Left lung (tissue), 10 donors: ENCODE data around the gene ENAH. TPM values are rescaled to one million over a fixed set of nuclear protein-coding genes. Genes with fewer than 3 reads are reported as not detected.

Source experiments
- ATAC-seq: fragments of 200-7000 bp; cut with Tn5 transposase; one replicate; pipeline ENCODE4 v1.9.1; 2020; ENCODE audit warnings: moderate library complexity
- DNase-seq, 4 donors: peaks; one replicate each; pipeline ENCODE4 v3.0.0-alpha.2; 2013 to 2020
- H3K27ac ChIP-seq, 2 donors: fragments of 200-600 bp; sonication (generic) in 1 of 2; one replicate each; pipeline versions ENCODE4 v1.5.0 to v1.8.0; 2020 to 2021
- H3K27me3 ChIP-seq, 2 donors: fragments of 200-600 bp; sonication (generic) in 1 of 2; one replicate each; pipeline versions ENCODE4 v1.5.0 to v1.8.0; 2020 to 2021
- H3K36me3 ChIP-seq, 2 donors: fragments of 200-600 bp; sonication (generic) in 1 of 2; one replicate each; pipeline versions ENCODE4 v1.5.0 to v1.8.0; 2020 to 2021
- H3K4me1 ChIP-seq, 2 donors: fragments of 200-600 bp; one replicate each; pipeline ENCODE4 v1.8.0; 2021
- H3K4me3 ChIP-seq, 2 donors: fragments of 200-600 bp; sonication (generic) in 1 of 2; one replicate each; pipeline versions ENCODE4 v1.5.0 to v1.8.0; 2020 to 2021; ENCODE audit warnings: mild to moderate bottlenecking in 1 of 2
- H3K9me3 ChIP-seq, 2 donors: fragments of 200-600 bp; sonication (generic) in 1 of 2; one replicate each; pipeline versions ENCODE4 v1.5.0 to v1.8.0; 2020 to 2021
- intact Hi-C, 2 donors: fragments of 100-400 bp; cut with DNase I; formaldehyde crosslinking; loops; one replicate each; pipeline versions ENCODE4 v1.11.2 to v1.14.2; 2022
- polyA plus RNA-seq, 6 donors: library from polyadenylated mRNA; unstranded; fragments of 120-200 nt; gene quantifications; one replicate each; pipeline ENCODE4 v1.2.1, GENCODE V29; 2013; ENCODE audit not compliant: insufficient read length in 6 of 6
- total RNA-seq, 2 donors: library from RNA; stranded (reverse); fragmentation: NEBNext Ultra II Directional; extraction: Animal tissue kit (Norgen Biotek cat#: 25700); gene quantifications; one replicate each; pipeline ENCODE4 v1.2.1, GENCODE V29; 2021
- TF ChIP-seq, protein P1 (sequence below), 2 donors: fragments of 200-600 bp; sonication (generic) in 1 of 2; IDR thresholded peaks; one replicate each; pipeline versions ENCODE4 v1.5.0 to v1.8.0; 2021; ENCODE audit warnings: antibody characterized with exemption in 2 of 2
- donor health status: DM: no; HTN: yes; CAD: no.
- donor health status: DM: no; HTN: no; CAD: no.

ENAH gene
- total and polyA plus RNA-seq, 8 donors: 106 to 255 (median 237) TPM

- TF ChIP-seq, protein P1, sequence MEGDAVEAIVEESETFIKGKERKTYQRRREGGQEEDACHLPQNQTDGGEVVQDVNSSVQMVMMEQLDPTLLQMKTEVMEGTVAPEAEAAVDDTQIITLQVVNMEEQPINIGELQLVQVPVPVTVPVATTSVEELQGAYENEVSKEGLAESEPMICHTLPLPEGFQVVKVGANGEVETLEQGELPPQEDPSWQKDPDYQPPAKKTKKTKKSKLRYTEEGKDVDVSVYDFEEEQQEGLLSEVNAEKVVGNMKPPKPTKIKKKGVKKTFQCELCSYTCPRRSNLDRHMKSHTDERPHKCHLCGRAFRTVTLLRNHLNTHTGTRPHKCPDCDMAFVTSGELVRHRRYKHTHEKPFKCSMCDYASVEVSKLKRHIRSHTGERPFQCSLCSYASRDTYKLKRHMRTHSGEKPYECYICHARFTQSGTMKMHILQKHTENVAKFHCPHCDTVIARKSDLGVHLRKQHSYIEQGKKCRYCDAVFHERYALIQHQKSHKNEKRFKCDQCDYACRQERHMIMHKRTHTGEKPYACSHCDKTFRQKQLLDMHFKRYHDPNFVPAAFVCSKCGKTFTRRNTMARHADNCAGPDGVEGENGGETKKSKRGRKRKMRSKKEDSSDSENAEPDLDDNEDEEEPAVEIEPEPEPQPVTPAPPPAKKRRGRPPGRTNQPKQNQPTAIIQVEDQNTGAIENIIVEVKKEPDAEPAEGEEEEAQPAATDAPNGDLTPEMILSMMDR (IDR thresholded peaks at IDR 0.05): no peak
- DNase-seq: no peak
- no peak overlapping the region for H3K4me3 ChIP-seq
- H3K27me3 ChIP-seq: no peaks in the 10 kb centered on the region
- no peaks in the 10 kb centered on the region for H3K36me3 ChIP-seq
- no peak for ATAC-seq
- H3K4me1 ChIP-seq: no peaks in the 10 kb centered on the region
- intact Hi-C loops: no loop called here
- H3K9me3 ChIP-seq: no peaks in the 10 kb centered on the region
- no peak overlapping the region for H3K27ac ChIP-seq
Observed at GRCh38 chr1:225524570-225524969, 128.4 kb downstream of the ENAH start.

GRCh38 chr1:225523263-225523950 lies 129.5 kb downstream of the ENAH start:
- Histone ChIP-seq H3K36me3 (no peaks in the 10 kb centered on the region), H3K4me1 (no peaks in the 10 kb centered on the region), H3K4me3 (no peak overlapping the region), H3K9me3 (no peaks in the 10 kb centered on the region), H3K27me3 (no peaks in the 10 kb centered on the region), H3K27ac (no peak overlapping the region)
- ATAC-seq: no peak
- TF ChIP-seq, protein P1 (IDR thresholded peaks at IDR 0.05): no peak
- DNase-seq: no peak
- intact Hi-C loops: no loop called here

GRCh38 chr1:225522588-225523262 lies 130.2 kb downstream of the ENAH start:
- ATAC-seq (no peak), DNase-seq (no peak)
- no peak overlapping the region for H3K27ac ChIP-seq
- intact Hi-C loops: no loop called here
- TF ChIP-seq, protein P1 (IDR thresholded peaks at IDR 0.05): no peak
- H3K27me3 ChIP-seq: no peaks in the 10 kb centered on the region
- no peak overlapping the region for H3K4me3 ChIP-seq
- no peaks in the 10 kb centered on the region for H3K36me3 ChIP-seq
- H3K4me1 ChIP-seq: no peaks in the 10 kb centered on the region
- H3K9me3 ChIP-seq: no peaks in the 10 kb centered on the region

DNA sequence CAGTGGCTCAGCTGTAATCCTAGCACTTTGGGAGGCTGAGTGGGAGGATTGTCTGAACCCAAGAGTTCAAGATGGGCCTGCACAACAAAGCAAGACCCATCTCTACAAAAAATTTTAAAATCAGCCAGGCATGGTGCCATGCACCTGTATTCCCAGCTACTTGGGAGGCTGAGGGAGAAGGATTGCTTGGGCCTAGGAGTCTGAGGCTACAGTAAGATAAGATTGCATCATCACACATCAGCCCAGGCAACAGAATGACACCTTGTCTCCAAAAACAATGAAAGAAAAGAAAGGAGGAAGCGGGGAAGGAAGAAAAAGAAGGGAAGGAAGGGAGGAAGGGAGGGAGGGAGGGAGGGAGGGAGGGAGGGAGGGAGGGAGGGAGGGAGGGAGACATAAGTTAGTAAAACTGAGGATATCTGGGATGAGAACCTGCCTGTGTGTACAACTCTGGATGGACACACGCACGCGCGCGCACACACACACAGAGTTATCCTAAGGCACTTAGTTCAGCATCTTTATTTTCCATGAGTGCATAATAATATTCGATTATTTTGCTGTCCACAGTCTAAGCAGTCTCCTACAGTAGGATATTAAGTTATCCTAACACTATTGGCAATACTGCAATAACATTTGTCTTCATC lies 132.2 kb downstream of the ENAH start:
- H3K36me3 ChIP-seq: no peaks in the 10 kb centered on the region
- H3K27ac ChIP-seq: no peak overlapping the region
- DNase-seq: no peak
- no peak overlapping the region for H3K4me3 ChIP-seq
- no peaks in the 10 kb centered on the region for H3K27me3 ChIP-seq
- no peaks in the 10 kb centered on the region for H3K4me1 ChIP-seq
- ATAC-seq: no peak
- intact Hi-C loops: no loop called here
- TF ChIP-seq, protein P1 (IDR thresholded peaks at IDR 0.05): no peak
- no peaks in the 10 kb centered on the region for H3K9me3 ChIP-seq

GRCh38 chr1:225519166-225519863 lies 133.6 kb downstream of the ENAH start:
- H3K9me3 ChIP-seq: no peaks in the 10 kb centered on the region
- H3K27ac ChIP-seq: no peak overlapping the region
- no peak overlapping the region for H3K4me3 ChIP-seq
- H3K27me3 ChIP-seq: no peaks in the 10 kb centered on the region
- DNase-seq (peak in 1 of 4 donors; percentile 51), ATAC-seq (no peak)
- no peaks in the 10 kb centered on the region for H3K36me3 ChIP-seq
- intact Hi-C loops: no loop called here
- TF ChIP-seq, protein P1 (IDR thresholded peaks at IDR 0.05): no peak
- H3K4me1 ChIP-seq: no peaks in the 10 kb centered on the region
